ENCODE measurements around the gene NCKAP5. TPM values are rescaled to one million over a fixed set of nuclear protein-coding genes. Genes with fewer than 3 reads are reported as not detected.

Gene NCKAP5
- total and polyA plus RNA-seq, 10 donors: 0.39 to 6.0 (median 3.3) TPM

DNA sequence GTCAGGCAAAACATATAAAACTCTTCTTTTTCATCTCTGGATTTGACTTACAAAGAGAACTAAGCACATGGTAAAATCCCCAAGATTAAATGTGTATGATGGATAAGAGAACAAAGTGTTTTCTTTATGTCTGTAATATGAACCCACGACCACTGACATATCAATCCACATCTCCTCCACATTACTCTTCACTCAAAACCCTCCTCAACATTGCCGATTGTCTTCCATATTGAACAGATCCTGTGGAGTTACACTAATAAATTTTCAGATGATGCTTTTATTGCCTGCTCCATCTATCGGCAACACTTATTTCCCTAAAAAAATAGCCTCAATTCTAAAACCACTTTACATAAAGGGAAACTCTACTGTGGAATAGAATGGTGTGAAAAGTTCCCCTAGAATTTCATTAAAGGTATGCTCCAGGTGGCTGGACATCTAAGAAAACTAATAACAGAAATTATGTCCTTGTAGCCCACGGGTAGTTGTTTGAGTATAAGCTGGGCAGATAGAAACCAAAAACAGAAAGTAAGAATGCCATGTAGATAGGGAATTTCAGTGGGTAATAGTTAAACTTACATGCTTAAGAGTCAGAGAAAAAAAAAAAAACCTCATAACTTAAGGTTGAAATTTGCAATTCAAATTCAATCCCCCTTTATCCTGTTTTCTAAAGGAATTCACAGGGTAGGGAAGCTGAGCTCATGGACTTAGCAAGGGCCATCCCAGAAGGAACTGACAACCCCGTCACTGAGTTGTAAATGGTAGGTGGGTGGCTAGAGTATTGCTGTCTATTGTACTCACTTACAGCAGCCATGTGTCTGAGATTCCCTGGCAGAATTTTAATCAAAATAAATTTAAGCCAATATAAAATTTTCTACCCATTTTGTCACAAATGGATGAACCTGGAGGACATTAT, 592.8 kb downstream of the NCKAP5 start:
- Histone ChIP-seq H3K27ac (no peak overlapping the region), H3K27me3 (replicated peaks in 1 of 7) (no peaks in the 10 kb centered on the region), H3K4me1 (peaks cover 0 to 6% (median 0%) of the 10 kb centered on the region in 6 donors), H3K36me3 (no peaks in the 10 kb centered on the region), H3K9me3 (no peaks in the 10 kb centered on the region), H3K4me3 (no peak overlapping the region)
- WGBS, 5 donors: 72 to 82% (median 74%) methylated on average over 5 of the region's 5 CpGs
- DNase-seq: no peak
- TF ChIP-seq POLR2A (IDR thresholded peaks at IDR 0.05): no peak
- TF ChIP-seq POLR2AphosphoS5 (IDR thresholded peaks at IDR 0.05): no peak
- TF ChIP-seq, protein P1, sequence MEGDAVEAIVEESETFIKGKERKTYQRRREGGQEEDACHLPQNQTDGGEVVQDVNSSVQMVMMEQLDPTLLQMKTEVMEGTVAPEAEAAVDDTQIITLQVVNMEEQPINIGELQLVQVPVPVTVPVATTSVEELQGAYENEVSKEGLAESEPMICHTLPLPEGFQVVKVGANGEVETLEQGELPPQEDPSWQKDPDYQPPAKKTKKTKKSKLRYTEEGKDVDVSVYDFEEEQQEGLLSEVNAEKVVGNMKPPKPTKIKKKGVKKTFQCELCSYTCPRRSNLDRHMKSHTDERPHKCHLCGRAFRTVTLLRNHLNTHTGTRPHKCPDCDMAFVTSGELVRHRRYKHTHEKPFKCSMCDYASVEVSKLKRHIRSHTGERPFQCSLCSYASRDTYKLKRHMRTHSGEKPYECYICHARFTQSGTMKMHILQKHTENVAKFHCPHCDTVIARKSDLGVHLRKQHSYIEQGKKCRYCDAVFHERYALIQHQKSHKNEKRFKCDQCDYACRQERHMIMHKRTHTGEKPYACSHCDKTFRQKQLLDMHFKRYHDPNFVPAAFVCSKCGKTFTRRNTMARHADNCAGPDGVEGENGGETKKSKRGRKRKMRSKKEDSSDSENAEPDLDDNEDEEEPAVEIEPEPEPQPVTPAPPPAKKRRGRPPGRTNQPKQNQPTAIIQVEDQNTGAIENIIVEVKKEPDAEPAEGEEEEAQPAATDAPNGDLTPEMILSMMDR (IDR thresholded peaks at IDR 0.05 in 8 of 11, conservative IDR thresholded peaks at IDR 0.05 in 3 of 11): no peak
- intact Hi-C loops (cut with DNase I; ENCODE audit: low total_unique reads): no loop called here

DNA sequence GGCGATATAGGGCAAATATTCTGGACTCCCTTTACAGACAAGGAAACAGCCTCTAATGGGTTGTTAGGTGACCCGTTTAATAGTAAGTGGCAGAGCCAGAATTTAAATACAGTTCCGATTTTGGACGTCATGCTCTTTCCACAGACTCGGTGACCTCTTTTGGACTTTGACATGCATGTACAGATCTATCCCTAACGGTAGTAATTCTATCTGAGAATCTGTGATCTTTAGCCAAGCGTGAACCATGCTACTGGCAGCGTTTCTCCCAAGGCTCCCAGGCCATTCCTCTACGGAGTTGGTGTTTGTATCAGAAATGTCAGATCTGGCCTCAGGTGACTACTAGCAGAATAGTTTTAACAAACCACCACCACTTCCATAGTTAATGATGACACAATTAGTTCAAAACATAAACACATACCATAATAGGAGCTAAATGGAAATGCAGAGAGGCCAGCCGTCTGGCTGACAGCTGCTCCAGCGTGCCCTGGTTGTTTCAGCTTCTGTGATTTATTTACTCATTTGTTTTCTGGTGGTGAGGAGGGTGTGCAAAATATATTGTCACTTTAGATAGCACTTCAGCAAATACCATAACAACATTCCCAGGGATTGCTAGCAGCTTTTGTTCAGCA, 593.7 kb downstream of the NCKAP5 start:
- 79 to 91% (median 85%) methylated on average over 11 of the region's 11 CpGs for WGBS, 5 donors
- TF ChIP-seq, protein P1 (IDR thresholded peaks at IDR 0.05 in 8 of 11, conservative IDR thresholded peaks at IDR 0.05 in 3 of 11): no peak
- TF ChIP-seq POLR2AphosphoS5 (IDR thresholded peaks at IDR 0.05) (no peak), POLR2A (IDR thresholded peaks at IDR 0.05) (no peak)
- no peaks in the 10 kb centered on the region for H3K9me3 ChIP-seq
- H3K4me1 ChIP-seq: peaks cover 0 to 6% (median 0%) of the 10 kb centered on the region in 6 donors
- no peaks in the 10 kb centered on the region for H3K36me3 ChIP-seq
- no peak overlapping the region for H3K27ac ChIP-seq
- intact Hi-C loops (cut with DNase I; ENCODE audit: low total_unique reads): no loop called here
- H3K4me3 ChIP-seq: no peak overlapping the region
- DNase-seq: no peak
- no peaks in the 10 kb centered on the region for H3K27me3 ChIP-seq (replicated peaks in 1 of 7)

DNA sequence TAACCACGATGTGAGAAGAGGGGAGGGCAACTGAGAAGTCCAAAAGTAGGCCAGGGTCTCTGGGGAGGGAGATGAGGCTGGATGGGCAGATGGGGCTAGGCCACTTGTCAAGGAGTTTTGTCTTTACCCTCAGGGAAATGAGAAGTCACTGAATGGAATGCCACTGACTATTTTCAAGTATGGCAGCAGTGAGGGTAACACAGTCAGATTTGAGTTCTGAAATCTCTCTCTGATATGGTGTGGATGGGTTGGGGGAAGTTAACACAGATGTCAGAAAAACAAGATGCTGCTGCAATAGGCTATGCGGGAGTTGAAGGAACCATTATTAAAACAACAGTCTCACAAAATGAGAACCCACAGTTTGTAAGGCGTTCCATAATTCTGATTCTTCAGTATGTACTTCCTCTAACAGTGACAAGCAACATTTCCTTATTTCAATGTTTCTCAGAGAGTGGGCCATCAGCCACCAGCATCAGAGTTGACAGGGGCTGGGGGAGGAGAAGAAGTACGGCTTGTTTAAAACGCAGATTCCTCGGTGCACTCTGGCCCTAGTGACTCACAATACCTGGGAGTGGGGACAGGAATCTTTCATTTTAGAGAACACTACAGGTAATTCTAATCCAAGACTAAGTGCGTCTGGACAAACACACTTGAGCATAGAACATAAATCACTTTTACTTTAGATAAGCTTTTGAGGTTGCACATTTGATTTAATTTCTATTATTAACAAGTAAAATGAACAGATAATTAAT, 596.8 kb downstream of the NCKAP5 start:
- Histone ChIP-seq H3K27ac (peak overlapping the region in 1 of 8 donors; percentile 38), H3K36me3 (no peaks in the 10 kb centered on the region), H3K4me3 (no peak overlapping the region), H3K4me1 (no peaks in the 10 kb centered on the region), H3K27me3 (replicated peaks in 1 of 7) (no peaks in the 10 kb centered on the region), H3K9me3 (peaks cover 0 to 4% (median 0%) of the 10 kb centered on the region in 8 donors)
- TF ChIP-seq POLR2AphosphoS5 (IDR thresholded peaks at IDR 0.05) (no peak), POLR2A (IDR thresholded peaks at IDR 0.05) (no peak)
- TF ChIP-seq, protein P1 (IDR thresholded peaks at IDR 0.05 in 8 of 11, conservative IDR thresholded peaks at IDR 0.05 in 3 of 11): no peak
- intact Hi-C loops (cut with DNase I; ENCODE audit: low total_unique reads): no loop called here
- 39 to 63% (median 46%) methylated on average over 7 of the region's 7 CpGs for whole genome bisulfite sequencing, 5 donors
- no peak for DNase-seq

All from spleen (tissue), 11 donors.